AG04449 (cell line): ENCODE data around the gene REXO2.

ENCODE experiments used
- CTCF ChIA-PET: fragments of 350-600 bp; formaldehyde crosslinking; extraction: SDS; loops from one replicate; lab custom pipeline; 2021; ENCODE audit warnings: antibody characterized with exemption; lab: Yijun Ruan, JAX
- POLR2A ChIA-PET: fragments of 400-600, 350-600 bp; formaldehyde crosslinking; extraction: SDS; loops from one replicate; lab custom pipeline; 2020; ENCODE audit warnings: antibody characterized with exemption, inconsistent platforms; lab: Yijun Ruan, JAX
- DNase-seq: peaks from one replicate; pipeline ENCODE4 v3.0.0-alpha.2; 2010; ENCODE audit warnings: low read depth, low spot score
- H3K4me3 ChIP-seq: 2 replicates; pipeline ENCODE4 v1.5.1; 2011; ENCODE audit warnings: low read depth, mild to moderate bottlenecking, control low read depth, low read length
- CTCF ChIP-seq: IDR thresholded peaks from one replicate; pipeline ENCODE4 v1.5.1; 2011; ENCODE audit warnings: mild to moderate bottlenecking, moderate library complexity, low read length, control low read depth, inconsistent platforms; ENCODE audit not compliant: insufficient read depth; ENCODE audit errors: missing control alignments

REXO2 gene

DNA sequence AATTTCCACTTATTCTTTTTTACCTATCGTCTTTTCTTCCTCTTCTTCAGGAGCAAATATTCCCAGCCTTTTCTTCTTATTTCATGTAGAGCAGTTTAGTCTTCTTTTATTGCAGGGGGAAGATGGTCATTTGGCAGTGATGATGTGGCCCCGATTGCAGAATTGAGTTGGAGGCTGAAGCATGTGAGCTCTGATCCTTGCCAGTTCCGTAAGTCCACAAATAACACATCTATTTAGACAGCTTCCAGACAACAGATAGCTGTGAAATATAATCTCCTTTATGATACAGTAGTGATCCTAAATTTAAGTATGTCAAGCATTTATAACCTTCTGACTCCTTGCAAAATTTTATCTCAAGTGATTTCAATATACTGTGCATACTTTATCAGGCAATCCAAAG lies 27.5 kb downstream of the REXO2 start:
- no peak for TF ChIP-seq CTCF

GRCh38 chr11:114472661-114473060 lies 33.4 kb downstream of the REXO2 start:
- POLR2A ChIA-PET, result no interaction called here
- H3K4me3 ChIP-seq, result no peak overlapping the region
- no peak for DNase-seq
- no peak for TF ChIP-seq CTCF
- CTCF ChIA-PET, result no interaction called here

More for the DNA sequence above, 27.5 kb downstream of the REXO2 start:
- ChIA-PET POLR2A (no interaction called here), CTCF (interaction anchor here (1.1 kb wide), 1 partner anchor 45 kb away, joined by 3 read pairs; no protein-coding TSS in a partner anchor)
- H3K4me3 ChIP-seq, result no peak overlapping the region
- DNase-seq, result no peak

- DNase-seq, result no peak
- TF ChIP-seq CTCF, result no peak
- CTCF ChIA-PET, result interaction anchor here (0.6 kb wide), 1 partner anchor 512 kb away, joined by 3 read pairs; no protein-coding TSS in a partner anchor
- no peak overlapping the region for H3K4me3 ChIP-seq
- POLR2A ChIA-PET, result no interaction called here
Measured at GRCh38 chr11:114478001-114478410, 38.7 kb downstream of the REXO2 start.

GRCh38 chr11:114478768-114479167 lies 39.5 kb downstream of the REXO2 start:
- no peak for TF ChIP-seq CTCF
- no peak for DNase-seq
- CTCF ChIA-PET, result interaction anchor here (0.6 kb wide), 1 partner anchor 513 kb away, joined by 3 read pairs; no protein-coding TSS in a partner anchor
- H3K4me3 ChIP-seq, result no peak overlapping the region
- POLR2A ChIA-PET, result no interaction called here

DNA sequence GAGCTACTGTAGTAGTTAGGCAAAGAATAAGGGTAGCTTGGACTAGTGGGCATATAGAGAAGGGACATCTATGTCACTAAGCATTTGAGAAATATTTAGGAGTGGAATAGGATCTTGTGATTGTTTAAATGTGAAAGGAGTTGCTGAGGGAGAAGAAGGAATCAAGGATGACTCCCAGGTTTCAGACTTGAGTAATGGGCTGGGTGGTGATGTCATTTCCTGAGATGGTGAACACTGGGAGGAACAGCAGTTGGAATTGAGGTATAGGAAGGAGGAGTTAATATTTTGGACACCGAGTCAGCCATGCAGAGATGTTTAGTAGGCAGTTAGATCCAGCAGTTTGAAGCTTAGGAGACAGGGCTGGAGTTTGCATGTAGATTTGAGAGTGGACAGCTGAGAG lies 40.1 kb downstream of the REXO2 start:
- no peak for TF ChIP-seq CTCF
- H3K4me3 ChIP-seq, result no peak overlapping the region
- ChIA-PET CTCF (interaction anchor here (0.8 kb wide), 1 partner anchor 136 kb away, joined by 3 read pairs; no protein-coding TSS in a partner anchor), POLR2A (no interaction called here)
- no peak for DNase-seq

DNA sequence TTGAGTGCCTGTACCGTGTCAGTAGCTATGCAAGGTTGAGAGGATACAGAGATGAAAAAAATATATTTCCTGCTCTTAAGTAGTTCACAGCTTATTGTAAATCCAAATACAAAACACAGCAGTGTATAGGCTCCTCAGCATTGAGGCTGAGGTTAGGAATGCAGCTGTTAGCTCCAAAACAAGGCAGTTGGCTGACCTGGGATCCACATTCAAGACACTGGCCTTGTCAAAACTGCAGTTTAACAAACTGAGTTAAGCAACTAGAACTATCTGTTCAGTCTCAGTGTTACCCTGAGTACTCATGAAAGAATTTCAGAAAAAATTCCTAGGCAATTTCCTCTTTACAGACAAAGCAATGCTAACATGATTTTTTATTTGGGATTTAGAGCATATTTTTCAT lies 42.8 kb downstream of the REXO2 start:
- no peak for TF ChIP-seq CTCF
- ChIA-PET CTCF (interaction anchor here (2.0 kb wide), 1 partner anchor 142 kb away, joined by 6 read pairs; no protein-coding TSS in a partner anchor), POLR2A (no interaction called here)
- H3K4me3 ChIP-seq, result no peak overlapping the region
- no peak for DNase-seq
